Activated CD4-positive, alpha-beta T cell treated with anti-CD3 and anti-CD28 coated beads, Interleukin-2, Interleukin-4, amounts not matched to agents 100 ng/mL and 50 ng/mL, durations not matched to agents 16 hours and 8 hours (primary cell): ENCODE data around the gene CYTH1.

Experiments
- DNase-seq: peaks from one replicate; pipeline ENCODE4 v3.0.0-alpha.2; 2020; ENCODE audit warnings: low spot score

CYTH1 gene

GRCh38 chr17:78804777-78805176, 22.7 kb upstream of the CYTH1 start:
- peak; percentile 69 for DNase-seq

- no peak for DNase-seq
Measured at GRCh38 chr17:78803186-78803845, 21.2 kb upstream of the CYTH1 start.

- DNase-seq: no peak
Measured at GRCh38 chr17:78802459-78802858, 20.4 kb upstream of the CYTH1 start.

- no peak for DNase-seq
Measured at GRCh38 chr17:78802008-78802407, 19.9 kb upstream of the CYTH1 start.

- no peak for DNase-seq
Measured at GRCh38 chr17:78800132-78800931, 18.3 kb upstream of the CYTH1 start.

- DNase-seq: no peak
Measured at GRCh38 chr17:78798695-78799559, 16.9 kb upstream of the CYTH1 start.

- no peak for DNase-seq
Measured at GRCh38 chr17:78797691-78798585, 15.9 kb upstream of the CYTH1 start.

GRCh38 chr17:78797213-78797612, 15.1 kb upstream of the CYTH1 start:
- DNase-seq: no peak

GRCh38 chr17:78796517-78796900, 14.4 kb upstream of the CYTH1 start:
- DNase-seq: no peak

- DNase-seq: no peak
Measured at GRCh38 chr17:78795861-78796516, 13.9 kb upstream of the CYTH1 start.

GRCh38 chr17:78794864-78795640, 13.0 kb upstream of the CYTH1 start:
- no peak for DNase-seq

GRCh38 chr17:78794399-78794798, 12.3 kb upstream of the CYTH1 start:
- no peak for DNase-seq

GRCh38 chr17:78793968-78794367, 11.9 kb upstream of the CYTH1 start:
- DNase-seq: no peak

- DNase-seq: no peak
Measured at GRCh38 chr17:78793415-78793814, 11.3 kb upstream of the CYTH1 start.

- no peak for DNase-seq
Measured at GRCh38 chr17:78791840-78792709, 10.0 kb upstream of the CYTH1 start.

GRCh38 chr17:78790552-78790951, 8.5 kb upstream of the CYTH1 start:
- no peak for DNase-seq

GRCh38 chr17:78789663-78790181, 7.6 kb upstream of the CYTH1 start:
- DNase-seq: no peak

- no peak for DNase-seq
Measured at GRCh38 chr17:78789149-78789662, 7.1 kb upstream of the CYTH1 start.

- DNase-seq: no peak
Measured at GRCh38 chr17:78788451-78788850, 6.4 kb upstream of the CYTH1 start.
